ENCODE measurements around the gene GALR2.

Gene GALR2

GRCh38 chr17:76095943-76096342, 21.4 kb downstream of the GALR2 start:
- POLR2A ChIA-PET: interaction anchor here (0.6 kb wide), 1 partner anchor 260 kb away, joined by 3 read pairs; no protein-coding TSS in a partner anchor
- no peak for TF ChIP-seq CTCF (IDR thresholded peaks at IDR 0.05; ENCODE audit: control extremely low read depth, extremely low read depth, low read depth, missing control alignments)
- no peak for DNase-seq (ENCODE audit: extremely low spot score)
- CTCF ChIA-PET: interaction anchor here (1.0 to 2.4 kb wide), 8 partner anchors 10 to 183 kb away, joined by 3 to 8 read pairs (median 4); partner anchors contain the start of gene CDK3

GRCh38 chr17:76097716-76098295, 23.2 kb downstream of the GALR2 start:
- CTCF ChIA-PET: no interaction called here
- no peak for TF ChIP-seq CTCF (IDR thresholded peaks at IDR 0.05; ENCODE audit: control extremely low read depth, extremely low read depth, low read depth, missing control alignments)
- POLR2A ChIA-PET: no interaction called here
- no peak for DNase-seq (ENCODE audit: extremely low spot score)

- DNase-seq (ENCODE audit: extremely low spot score): no peak
- CTCF ChIA-PET: interaction anchor here (1.0 to 2.6 kb wide), 6 partner anchors 16 to 197 kb away, joined by 3 to 18 read pairs (median 4); no protein-coding TSS in a partner anchor
- POLR2A ChIA-PET: interaction anchor here (0.7 kb wide), 1 partner anchor 178 kb away, joined by 3 read pairs; no protein-coding TSS in a partner anchor
- TF ChIP-seq CTCF (IDR thresholded peaks at IDR 0.05; ENCODE audit: control extremely low read depth, extremely low read depth, low read depth, missing control alignments): no peak
Observed at GRCh38 chr17:76102944-76103273, 28.3 kb downstream of the GALR2 start.

GRCh38 chr17:76103274-76104139, 28.9 kb downstream of the GALR2 start, which contains the start of gene EXOC7:
TSS of gene EXOC7 (minus strand) at chr17:76103787. CDS start at chr17:76103692, 95 bp downstream.
- CTCF ChIA-PET: interaction anchor here (1.0 to 3.0 kb wide), 11 partner anchors 12 to 295 kb away, joined by 3 to 18 read pairs (median 4); no protein-coding TSS in a partner anchor
- DNase-seq (ENCODE audit: extremely low spot score): peak; percentile 99
- TF ChIP-seq CTCF (IDR thresholded peaks at IDR 0.05; ENCODE audit: control extremely low read depth, extremely low read depth, low read depth, missing control alignments): no peak
- POLR2A ChIA-PET: interaction anchor here (0.7 kb wide), 1 partner anchor 178 kb away, joined by 3 read pairs; no protein-coding TSS in a partner anchor

GRCh38 chr17:76104140-76104895, 29.7 kb downstream of the GALR2 start:
- no peak for TF ChIP-seq CTCF (IDR thresholded peaks at IDR 0.05; ENCODE audit: control extremely low read depth, extremely low read depth, low read depth, missing control alignments)
- no peak for DNase-seq (ENCODE audit: extremely low spot score)
- ChIA-PET POLR2A (no interaction called here), CTCF (interaction anchor here (1.0 to 3.0 kb wide), 8 partner anchors 11 to 294 kb away, joined by 3 to 18 read pairs (median 6); no protein-coding TSS in a partner anchor)

- CTCF ChIA-PET: interaction anchor here (1.2 to 3.0 kb wide), 5 partner anchors 11 to 175 kb away, joined by 3 to 18 read pairs (median 12); no protein-coding TSS in a partner anchor
Observed at GRCh38 chr17:76104896-76105231, 30.3 kb downstream of the GALR2 start.

More at GRCh38 chr17:76104896-76105231, 30.3 kb downstream of the GALR2 start:
- DNase-seq (ENCODE audit: extremely low spot score): no peak
- no peak for TF ChIP-seq CTCF (IDR thresholded peaks at IDR 0.05; ENCODE audit: control extremely low read depth, extremely low read depth, low read depth, missing control alignments)
- POLR2A ChIA-PET: no interaction called here

All from GM10248 (cell line).